HTERT RPE-1 (cell line): ENCODE data around the gene GJA4.

Experiments used
- in situ Hi-C: fragments of 300-500 bp; cut with MboI; formaldehyde crosslinking; loops from 4 replicates; pipeline ENCODE4 v1.14.3; 2020; ENCODE audit warnings: low sequenced_read_pairs

GJA4 gene

GRCh38 chr1:34829250-34829649, 36.5 kb downstream of the GJA4 start:
- in situ Hi-C loops, result no loop called here

- in situ Hi-C loops, result no loop called here
Measured at GRCh38 chr1:34831721-34832246, 39.0 kb downstream of the GJA4 start.

- in situ Hi-C loops, result no loop called here
Measured at GRCh38 chr1:34833711-34834110, 40.9 kb downstream of the GJA4 start.

GRCh38 chr1:34839526-34840305, 46.9 kb downstream of the GJA4 start:
- in situ Hi-C loops, result no loop called here

- in situ Hi-C loops, result no loop called here
Measured at GRCh38 chr1:34840426-34840825, 47.6 kb downstream of the GJA4 start.

- in situ Hi-C loops, result no loop called here
Measured at GRCh38 chr1:34842073-34842472, 49.3 kb downstream of the GJA4 start.

GRCh38 chr1:34842952-34843371, 50.2 kb downstream of the GJA4 start:
- in situ Hi-C loops, result no loop called here

GRCh38 chr1:34843392-34844251, 50.8 kb downstream of the GJA4 start:
- in situ Hi-C loops, result no loop called here

- in situ Hi-C loops, result no loop called here
Measured at GRCh38 chr1:34844252-34844634, 51.4 kb downstream of the GJA4 start.
